HG03354 (cell line): ENCODE measurements around the gene DAPK2.

Experiments used
- ATAC-seq: cut with Tn5 transposase; IDR thresholded peaks from one replicate; pipeline ENCODE4 v1.9.1; 2021; ENCODE audit warnings: mild to moderate bottlenecking; ENCODE audit not compliant: unreplicated experiment, poor library complexity, severe bottlenecking

The DAPK2 gene

DNA sequence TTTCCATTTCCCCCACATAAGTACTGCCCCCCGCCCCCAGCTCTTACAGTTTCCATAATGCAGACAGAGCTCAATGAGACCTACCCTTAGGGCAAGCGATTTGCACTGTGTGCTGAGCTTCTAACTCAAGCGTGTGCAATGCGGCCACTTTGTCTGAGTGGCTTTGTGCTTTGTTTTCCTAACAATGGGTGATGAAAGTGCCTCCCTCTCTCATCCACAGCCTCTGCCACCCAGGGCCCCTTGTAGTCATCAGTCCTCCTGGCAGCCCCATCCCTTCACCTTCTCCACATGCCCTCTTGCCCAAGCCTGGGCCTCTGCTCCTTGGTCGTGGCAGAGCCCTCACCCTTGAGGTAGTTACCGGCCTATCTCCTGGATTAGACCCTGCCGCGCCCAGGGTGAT, 17.2 kb downstream of the DAPK2 start:
- no peak for ATAC-seq

DNA sequence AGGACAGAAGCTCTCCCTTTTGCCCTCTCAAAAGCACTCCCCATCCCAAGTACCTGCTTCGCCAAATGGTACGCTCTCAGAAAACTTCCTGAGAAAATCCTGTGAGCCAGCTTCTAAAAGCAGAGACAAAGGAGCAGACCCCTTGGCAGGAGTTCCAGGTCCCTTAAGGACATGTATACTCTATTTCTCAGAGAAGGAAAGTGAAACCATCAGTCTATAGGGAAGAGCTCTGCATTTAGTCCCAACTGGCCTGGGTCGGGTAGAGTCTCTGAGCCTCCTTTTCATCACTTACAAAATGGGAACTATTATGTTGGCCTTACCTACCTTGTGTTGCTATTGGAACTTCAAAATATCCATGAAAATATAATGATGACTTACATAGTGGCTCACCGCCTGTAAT, 19.7 kb downstream of the DAPK2 start:
- ATAC-seq, result no peak

DNA sequence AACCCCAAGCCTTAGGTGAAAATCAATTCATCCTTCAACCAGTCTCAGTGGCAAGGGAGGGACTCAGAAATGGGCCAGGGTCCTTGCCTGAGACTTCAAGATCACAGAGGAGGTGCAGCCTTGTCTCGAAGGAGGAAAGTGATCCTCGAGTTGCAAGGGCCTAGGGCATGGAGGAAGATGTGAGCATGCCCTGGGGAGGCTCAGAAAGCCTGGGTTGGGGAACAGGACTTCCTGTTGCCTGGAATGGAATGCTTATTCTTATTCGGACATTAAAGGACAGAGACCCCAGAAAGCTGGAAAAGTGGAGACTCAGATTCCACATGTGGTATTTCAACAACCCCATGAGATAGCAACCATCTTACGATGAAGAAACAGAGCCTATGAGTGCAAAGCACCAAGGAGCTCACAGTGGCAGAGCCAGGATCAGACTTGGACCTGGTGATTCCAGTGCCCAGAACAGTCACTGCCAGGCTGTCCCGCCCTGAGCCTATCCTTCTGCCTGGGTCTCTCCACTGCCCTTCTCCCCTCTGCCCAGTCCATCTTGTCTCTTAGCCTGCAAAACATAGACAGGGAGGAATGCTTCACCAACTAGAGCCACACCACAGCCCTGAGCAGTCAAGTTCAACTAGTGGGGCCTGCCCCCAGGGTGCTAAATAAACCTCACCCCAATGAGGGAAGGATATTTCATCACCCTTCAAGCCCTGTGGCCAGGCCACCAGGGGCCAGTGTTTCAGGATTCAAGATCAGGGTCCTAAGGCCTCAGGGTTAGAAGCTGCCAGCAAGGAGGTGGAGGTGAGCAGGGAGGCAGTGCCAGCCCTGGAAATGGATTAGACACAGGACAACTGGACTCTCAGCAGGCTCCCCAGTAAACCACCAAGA, 21.9 kb downstream of the DAPK2 start:
- no peak for ATAC-seq

- no peak for ATAC-seq
Observed at GRCh38 chr15:64023220-64023619, 23.1 kb downstream of the DAPK2 start.

DNA sequence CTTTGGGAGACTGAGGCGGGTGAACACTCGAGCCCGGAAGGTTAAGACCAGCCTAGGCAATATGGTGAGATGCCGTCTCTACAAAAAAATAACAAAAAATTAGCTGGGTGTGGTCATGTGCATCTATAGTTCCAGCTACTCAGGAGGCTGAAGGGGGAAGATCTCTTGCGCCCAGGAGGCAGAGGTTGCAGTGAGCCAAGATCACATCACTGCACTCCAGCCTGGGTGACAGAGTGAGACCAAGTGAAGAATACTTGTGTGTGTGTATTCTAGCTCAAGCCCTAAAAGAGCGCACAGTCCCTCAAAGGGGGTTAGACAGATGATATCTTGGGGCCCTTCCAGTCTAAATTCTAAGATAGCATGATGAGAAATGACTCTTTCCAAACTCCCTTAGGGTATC, 23.7 kb downstream of the DAPK2 start:
- ATAC-seq, result no peak

GRCh38 chr15:64019764-64020163, 26.5 kb downstream of the DAPK2 start:
- no peak for ATAC-seq

DNA sequence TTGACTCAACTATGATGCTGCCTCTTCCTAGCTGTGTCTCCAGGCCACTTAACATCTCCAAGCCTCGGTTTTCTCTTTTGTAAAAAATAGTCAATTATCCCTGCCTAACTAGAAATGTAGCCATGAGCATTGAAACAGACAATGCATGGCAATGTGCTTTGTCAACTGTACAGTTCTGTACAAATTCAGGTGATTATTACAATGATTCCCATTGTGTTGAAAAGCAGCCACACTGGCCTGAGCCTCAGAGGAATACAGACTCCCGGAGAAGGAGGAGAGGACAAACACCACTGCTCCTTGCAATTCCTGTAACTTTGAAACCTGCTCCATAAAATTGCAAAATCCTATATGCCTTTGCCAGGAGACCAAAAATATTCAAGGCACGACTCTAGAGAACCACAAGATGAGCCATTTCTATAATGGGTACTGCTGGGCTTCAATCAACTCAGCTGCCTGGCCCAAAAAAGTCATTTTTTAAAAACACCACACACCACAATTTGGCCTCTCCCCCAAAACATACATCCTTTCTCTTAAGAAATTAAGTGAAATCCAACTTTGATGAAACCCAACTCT, 28.6 kb downstream of the DAPK2 start:
- no peak for ATAC-seq

- ATAC-seq, result no peak
Observed at GRCh38 chr15:64017082-64017588, 29.1 kb downstream of the DAPK2 start.

DNA sequence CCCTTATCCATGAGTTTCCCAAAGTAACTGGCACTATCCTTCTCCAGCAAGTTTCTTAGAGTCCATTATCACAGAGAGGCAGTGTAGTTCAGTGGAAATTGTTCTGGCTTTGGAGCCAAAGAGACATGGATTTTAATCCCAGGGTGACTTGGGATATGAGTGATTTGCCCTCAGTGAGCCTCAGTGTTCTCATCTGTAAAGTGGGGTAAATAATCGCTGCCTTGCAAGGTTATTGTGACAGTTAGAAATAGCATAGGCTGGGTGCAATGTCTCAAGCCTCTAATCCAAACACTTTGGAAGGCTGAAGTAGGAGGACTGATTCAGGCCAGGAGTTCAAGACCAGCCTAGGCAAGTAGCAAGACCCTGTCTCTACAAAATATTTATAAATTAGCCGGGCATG, 30.0 kb downstream of the DAPK2 start:
- ATAC-seq, result no peak

DNA sequence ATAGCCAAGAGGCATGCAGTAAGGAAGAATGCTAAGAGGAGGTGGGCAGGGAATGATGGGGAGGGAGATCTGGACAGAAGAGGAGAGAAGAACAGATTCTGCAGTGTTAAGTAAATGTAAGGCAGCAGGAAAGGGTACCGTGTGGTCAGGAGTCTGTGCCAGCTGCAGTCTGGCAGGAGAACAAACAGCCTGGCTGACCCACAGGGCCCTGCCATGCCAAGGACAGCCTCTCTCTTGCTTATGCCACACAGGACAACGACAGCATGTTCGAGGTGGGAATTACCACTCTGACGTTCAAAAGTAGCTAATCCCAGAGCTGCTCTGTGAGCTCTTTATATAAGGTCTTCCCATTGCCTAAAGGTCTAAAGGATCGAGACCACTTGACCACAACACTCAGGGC, 31.3 kb downstream of the DAPK2 start:
- ATAC-seq, result no peak

DNA sequence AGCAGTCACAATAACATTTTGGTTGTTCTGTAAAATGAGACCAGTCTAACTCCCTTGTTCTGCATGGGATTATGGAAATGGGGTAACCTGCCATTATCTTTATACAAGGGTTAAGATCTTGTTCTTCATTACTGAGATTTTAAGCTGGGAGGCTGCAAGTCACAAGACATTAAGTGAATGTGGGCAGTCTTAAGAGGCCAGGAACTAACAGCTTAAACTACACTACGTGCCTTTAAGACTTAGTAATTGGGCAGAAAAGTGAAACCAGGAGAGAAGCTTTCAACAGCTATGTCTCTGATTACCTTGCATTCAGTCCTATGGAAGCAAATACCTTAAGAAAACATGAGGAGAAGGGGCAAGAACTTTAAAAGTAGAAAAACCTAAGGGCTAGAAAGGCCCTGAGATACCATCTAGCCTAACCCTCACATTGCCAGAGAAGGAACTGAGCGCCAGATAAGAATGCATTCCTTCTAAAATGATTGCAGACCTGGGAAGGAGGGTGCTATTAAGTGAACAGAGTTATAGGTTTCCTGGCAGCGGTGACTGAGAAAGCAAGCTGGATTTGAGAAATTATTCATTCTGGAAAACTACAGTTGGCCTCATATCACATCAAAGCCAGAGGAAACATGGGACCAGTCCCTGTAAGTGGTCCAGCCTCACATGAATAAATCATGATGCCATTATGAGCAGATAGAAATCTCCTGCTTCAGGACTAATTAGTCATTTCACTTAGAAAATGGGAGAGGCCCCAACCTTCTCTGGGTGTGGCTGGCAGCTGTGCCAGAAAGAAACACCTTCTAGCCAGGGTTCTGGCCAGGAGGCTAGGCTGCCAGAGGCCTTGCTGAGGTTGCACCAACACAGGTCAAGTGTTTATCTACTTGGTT, 32.9 kb downstream of the DAPK2 start:
- no peak for ATAC-seq

- ATAC-seq, result no peak
Observed at GRCh38 chr15:64011736-64012135, 34.5 kb downstream of the DAPK2 start.

- peak; percentile 91 for ATAC-seq
Observed at GRCh38 chr15:64010719-64011118, 35.6 kb downstream of the DAPK2 start.

GRCh38 chr15:64009798-64010261, 36.5 kb downstream of the DAPK2 start:
- ATAC-seq, result peak; percentile 42

- no peak for ATAC-seq
Observed at GRCh38 chr15:64009241-64009640, 37.0 kb downstream of the DAPK2 start.

DNA sequence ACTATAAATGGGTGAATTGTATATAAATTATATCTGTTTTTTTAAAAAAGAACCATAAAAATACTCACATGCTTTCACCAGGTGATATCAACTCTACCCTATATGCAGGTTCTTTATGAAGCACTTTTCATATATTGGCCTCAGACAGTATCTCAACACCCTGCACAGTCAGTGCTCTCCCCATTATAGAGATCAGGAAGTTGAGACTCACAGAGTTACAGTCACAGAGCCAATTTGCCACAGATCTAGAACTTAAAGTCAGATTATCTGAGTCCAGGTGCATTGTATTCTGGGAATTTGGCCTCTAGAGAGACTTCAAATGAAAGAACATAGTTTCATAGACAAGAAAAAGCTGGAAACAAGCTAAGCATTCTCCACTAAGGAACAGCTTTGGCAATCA, 38.1 kb downstream of the DAPK2 start:
- no peak for ATAC-seq

DNA sequence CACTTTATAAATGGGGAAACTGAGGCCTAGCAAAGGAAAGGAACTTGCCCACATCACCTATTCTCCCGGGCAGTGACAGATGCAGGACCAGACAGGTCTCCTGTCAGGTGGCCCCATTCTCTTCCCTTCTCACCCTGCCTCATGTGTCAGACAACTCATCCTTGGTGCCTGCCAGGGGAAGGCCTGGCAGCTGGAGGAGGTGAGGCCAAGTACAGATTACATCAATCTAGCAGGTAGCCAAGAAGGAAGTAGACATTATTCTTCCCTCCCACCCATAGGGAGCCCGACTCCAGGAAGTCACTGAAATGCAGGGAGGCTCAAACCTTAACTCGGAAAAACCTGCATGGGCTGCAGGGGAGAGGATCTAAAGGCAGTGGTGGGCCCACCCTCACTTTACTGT, 39.6 kb downstream of the DAPK2 start:
- ATAC-seq, result no peak

DNA sequence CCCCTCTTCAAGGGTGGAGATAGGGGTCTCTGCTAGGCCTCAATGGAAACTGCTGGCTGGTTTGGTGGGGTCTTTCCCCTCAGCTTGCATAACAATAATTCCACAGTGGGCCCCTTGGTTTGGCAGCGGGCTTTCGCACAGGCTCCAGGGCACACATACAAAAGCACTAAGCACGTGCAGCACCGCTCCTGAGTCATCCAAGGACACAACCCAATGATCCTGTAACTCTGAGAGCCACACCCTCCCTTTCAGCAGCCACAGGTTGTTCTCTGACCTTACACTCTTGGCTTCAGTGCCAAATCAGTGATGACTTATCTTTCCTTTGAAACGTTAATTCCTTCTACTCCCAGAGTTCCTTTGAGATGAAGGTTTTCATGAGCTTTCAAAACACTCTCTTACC, 41.7 kb downstream of the DAPK2 start:
- ATAC-seq, result no peak

DNA sequence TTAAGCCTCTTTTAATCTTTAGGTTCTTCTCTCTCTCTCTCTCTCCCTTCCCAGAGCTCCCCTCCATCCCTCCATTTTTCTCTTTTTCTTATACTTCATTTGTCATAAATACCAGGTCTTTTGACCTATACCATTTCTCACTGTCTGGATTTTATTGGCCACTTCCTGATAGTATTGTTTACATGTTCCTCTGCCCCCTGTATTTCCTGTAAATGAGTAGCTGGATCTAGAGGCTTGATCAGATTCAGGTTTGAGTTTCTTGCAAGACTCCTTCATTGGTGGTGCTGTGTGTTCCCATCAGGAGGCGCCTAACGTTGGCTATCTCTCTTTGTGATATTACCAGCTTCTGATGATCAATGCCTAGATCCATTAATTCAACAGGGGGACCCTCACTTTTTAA, 42.2 kb downstream of the DAPK2 start:
- ATAC-seq, result no peak

DNA sequence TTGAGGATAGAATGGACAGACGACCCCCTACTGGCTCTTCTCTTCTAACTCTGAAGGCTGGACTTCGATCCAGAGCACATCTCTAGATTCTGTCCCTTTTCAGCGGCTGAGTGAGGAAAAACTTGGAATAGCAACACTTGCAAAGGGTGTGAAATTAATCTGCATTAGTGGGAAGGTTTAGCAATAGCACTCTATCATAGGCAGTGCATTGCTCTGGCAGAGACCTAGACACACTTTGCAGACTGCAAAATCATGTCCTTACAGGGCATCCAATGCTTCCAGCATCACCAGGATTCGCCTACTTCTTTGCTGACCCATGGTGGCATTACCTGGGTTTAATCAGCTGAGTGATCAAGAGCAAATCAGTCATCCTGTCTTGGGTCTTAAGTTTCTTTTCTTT, 43.1 kb downstream of the DAPK2 start:
- ATAC-seq, result no peak
